Liver (tissue), 3 donors: Measurements from ENCODE around the gene CAV2.

Experiments used
- JUND ChIP-seq, 2 donors: IDR thresholded peaks; 2 replicates each; pipeline ENCODE4 v1.6.1; 2016; ENCODE audit warnings: antibody characterized with exemption in 2 of 2
- NR2F2 ChIP-seq: IDR thresholded peaks from 2 replicates; pipeline ENCODE4 v1.6.1; 2016; ENCODE audit warnings: antibody characterized with exemption
- RAD21 ChIP-seq, 2 donors: IDR thresholded peaks; 2 replicates each; pipeline ENCODE4 v1.6.1; 2016; ENCODE audit warnings: antibody characterized with exemption in 2 of 2, mild to moderate bottlenecking in 2 of 2
- REST ChIP-seq: IDR thresholded peaks from 2 replicates; pipeline ENCODE4 v1.6.1; 2016; ENCODE audit warnings: antibody characterized with exemption, mild to moderate bottlenecking
- TAF1 ChIP-seq: conservative IDR thresholded peaks from 2 replicates; pipeline ENCODE4 v1.6.1; 2016; ENCODE audit warnings: antibody characterized with exemption, mild to moderate bottlenecking
- TF ChIP-seq, protein P1 (sequence below): fragments of 150-350 bp; IDR thresholded peaks from 2 replicates; pipeline ENCODE4 v1.5.1; 2017; ENCODE audit warnings: improper control_type of control experiment, low read depth, low read length; ENCODE audit not compliant: missing input control
- TF ChIP-seq, protein P2 (sequence below): IDR thresholded peaks from 2 replicates; pipeline ENCODE4 v1.6.1; 2016; ENCODE audit warnings: antibody characterized with exemption
- donor health status: healthy.
- donor health status: healthy.

- TF ChIP-seq, protein P1, sequence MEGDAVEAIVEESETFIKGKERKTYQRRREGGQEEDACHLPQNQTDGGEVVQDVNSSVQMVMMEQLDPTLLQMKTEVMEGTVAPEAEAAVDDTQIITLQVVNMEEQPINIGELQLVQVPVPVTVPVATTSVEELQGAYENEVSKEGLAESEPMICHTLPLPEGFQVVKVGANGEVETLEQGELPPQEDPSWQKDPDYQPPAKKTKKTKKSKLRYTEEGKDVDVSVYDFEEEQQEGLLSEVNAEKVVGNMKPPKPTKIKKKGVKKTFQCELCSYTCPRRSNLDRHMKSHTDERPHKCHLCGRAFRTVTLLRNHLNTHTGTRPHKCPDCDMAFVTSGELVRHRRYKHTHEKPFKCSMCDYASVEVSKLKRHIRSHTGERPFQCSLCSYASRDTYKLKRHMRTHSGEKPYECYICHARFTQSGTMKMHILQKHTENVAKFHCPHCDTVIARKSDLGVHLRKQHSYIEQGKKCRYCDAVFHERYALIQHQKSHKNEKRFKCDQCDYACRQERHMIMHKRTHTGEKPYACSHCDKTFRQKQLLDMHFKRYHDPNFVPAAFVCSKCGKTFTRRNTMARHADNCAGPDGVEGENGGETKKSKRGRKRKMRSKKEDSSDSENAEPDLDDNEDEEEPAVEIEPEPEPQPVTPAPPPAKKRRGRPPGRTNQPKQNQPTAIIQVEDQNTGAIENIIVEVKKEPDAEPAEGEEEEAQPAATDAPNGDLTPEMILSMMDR = no peak
- TF ChIP-seq JUND (IDR thresholded peaks at IDR 0.05) (no peak), TAF1 (no peak), NR2F2 (no peak), REST (no peak), RAD21 (IDR thresholded peaks at IDR 0.05) (no peak)
- TF ChIP-seq, protein P2, sequence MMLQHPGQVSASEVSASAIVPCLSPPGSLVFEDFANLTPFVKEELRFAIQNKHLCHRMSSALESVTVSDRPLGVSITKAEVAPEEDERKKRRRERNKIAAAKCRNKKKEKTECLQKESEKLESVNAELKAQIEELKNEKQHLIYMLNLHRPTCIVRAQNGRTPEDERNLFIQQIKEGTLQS = no peak
Observed at GRCh38 chr7:116524221-116524608, 24.7 kb downstream of the CAV2 start.
